ENCODE data around the gene YPEL1. TPM values are rescaled to one million over a fixed set of nuclear protein-coding genes. Genes with fewer than 3 reads are reported as not detected.

YPEL1 gene
- total and polyA plus RNA-seq, 11 donors, result 2.5 to 10.0 (median 7.3) TPM

DNA sequence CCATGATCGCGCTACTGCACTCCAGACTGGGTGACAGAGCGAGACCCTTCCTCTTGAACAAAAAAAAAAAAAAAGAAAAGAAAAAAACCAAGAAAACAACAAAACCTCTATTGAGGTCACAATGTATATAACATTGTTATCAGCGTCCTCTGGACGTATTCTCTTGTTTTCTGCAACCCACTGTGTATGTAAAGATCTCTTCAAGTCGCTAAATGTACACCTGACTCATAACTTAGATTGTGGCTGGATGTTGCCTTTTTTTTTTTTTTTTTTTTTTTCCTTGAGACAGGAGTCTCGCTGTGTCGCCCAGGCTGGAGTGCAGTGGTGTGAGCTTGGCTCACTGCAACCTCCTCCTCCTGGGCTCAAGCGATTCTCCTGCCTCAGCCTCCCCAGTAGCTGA lies 1.4 kb upstream of the YPEL1 start:
- DNase-seq, result no peak
- Histone ChIP-seq H3K9me3 (no peaks in the 10 kb centered on the region), H3K27ac (no peak overlapping the region), H3K4me3 (no peak overlapping the region), H3K36me3 (no peaks in the 10 kb centered on the region), H3K4me1 (peaks cover 0 to 18% (median 8%) of the 10 kb centered on the region in 12 donors), H3K27me3 (no peaks in the 10 kb centered on the region)
- 80 to 95% (median 84%) methylated on average over 9 of the region's 9 CpGs for WGBS, 4 donors
- intact Hi-C loops (cut with DNase I), result loop anchor here in 3 of 10 donors (5.0 to 10.0 kb wide), 4 partner anchors 78 to 168 kb away; partner anchors contain the start of gene MAPK1 (in 2 of the 3)
- TF ChIP-seq POLR2A (IDR thresholded peaks at IDR 0.05), result no peak
- TF ChIP-seq, protein P1, sequence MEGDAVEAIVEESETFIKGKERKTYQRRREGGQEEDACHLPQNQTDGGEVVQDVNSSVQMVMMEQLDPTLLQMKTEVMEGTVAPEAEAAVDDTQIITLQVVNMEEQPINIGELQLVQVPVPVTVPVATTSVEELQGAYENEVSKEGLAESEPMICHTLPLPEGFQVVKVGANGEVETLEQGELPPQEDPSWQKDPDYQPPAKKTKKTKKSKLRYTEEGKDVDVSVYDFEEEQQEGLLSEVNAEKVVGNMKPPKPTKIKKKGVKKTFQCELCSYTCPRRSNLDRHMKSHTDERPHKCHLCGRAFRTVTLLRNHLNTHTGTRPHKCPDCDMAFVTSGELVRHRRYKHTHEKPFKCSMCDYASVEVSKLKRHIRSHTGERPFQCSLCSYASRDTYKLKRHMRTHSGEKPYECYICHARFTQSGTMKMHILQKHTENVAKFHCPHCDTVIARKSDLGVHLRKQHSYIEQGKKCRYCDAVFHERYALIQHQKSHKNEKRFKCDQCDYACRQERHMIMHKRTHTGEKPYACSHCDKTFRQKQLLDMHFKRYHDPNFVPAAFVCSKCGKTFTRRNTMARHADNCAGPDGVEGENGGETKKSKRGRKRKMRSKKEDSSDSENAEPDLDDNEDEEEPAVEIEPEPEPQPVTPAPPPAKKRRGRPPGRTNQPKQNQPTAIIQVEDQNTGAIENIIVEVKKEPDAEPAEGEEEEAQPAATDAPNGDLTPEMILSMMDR (IDR thresholded peaks at IDR 0.05), result no peak
- no peak for ATAC-seq

DNA sequence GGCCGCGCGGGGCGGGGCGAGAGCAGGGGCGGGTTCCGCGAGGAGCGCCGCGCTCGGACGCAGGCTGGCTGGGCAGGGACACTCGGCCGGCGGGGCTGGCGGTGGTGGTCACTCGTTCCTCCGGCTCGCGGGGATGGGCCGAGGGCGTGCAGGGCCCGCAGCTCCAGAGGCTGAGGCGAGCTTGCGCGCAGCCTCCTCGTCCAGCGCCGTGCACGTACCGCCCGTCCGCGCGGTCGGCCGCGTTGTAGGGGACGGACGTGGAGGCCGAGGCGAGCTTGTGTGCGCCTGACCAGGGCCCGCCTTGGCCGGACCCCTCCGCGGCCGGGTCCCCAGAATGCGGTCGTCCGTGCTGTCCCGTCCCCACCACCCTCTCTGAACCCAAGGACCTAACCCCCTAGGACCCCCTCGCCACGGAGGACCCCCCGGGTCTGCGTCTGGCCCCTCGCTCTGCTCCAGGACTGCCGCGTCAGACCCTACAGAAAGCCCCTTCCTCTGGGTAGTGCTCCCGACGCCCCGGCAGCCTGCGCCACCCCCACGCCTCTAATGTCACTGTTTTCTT lies 569 bp upstream of the YPEL1 start:
- Histone ChIP-seq H3K9me3 (no peaks in the 10 kb centered on the region), H3K27ac (peak overlapping the region in 8 of 12 donors; percentile 8 to 87 (median 40)), H3K36me3 (no peaks in the 10 kb centered on the region), H3K4me3 (peak overlapping the region in 11 of 12 donors; percentile 42 to 87 (median 61)), H3K4me1 (peaks cover 0 to 18% (median 8%) of the 10 kb centered on the region in 12 donors), H3K27me3 (no peaks in the 10 kb centered on the region)
- intact Hi-C loops (cut with DNase I), result loop anchor here in 3 of 10 donors (5.0 to 10.0 kb wide), 4 partner anchors 79 to 169 kb away; partner anchors contain the start of gene MAPK1 (in 2 of the 3)
- ATAC-seq (peak in 1 of 4 donors; percentile 45), DNase-seq (no peak)
- WGBS, 4 donors, result 6 to 41% (median 9%) methylated on average over 12 to 65 of the region's 65 CpGs
- no peak for TF ChIP-seq POLR2A (IDR thresholded peaks at IDR 0.05)
- TF ChIP-seq, protein P1 (IDR thresholded peaks at IDR 0.05), result no peak

DNA sequence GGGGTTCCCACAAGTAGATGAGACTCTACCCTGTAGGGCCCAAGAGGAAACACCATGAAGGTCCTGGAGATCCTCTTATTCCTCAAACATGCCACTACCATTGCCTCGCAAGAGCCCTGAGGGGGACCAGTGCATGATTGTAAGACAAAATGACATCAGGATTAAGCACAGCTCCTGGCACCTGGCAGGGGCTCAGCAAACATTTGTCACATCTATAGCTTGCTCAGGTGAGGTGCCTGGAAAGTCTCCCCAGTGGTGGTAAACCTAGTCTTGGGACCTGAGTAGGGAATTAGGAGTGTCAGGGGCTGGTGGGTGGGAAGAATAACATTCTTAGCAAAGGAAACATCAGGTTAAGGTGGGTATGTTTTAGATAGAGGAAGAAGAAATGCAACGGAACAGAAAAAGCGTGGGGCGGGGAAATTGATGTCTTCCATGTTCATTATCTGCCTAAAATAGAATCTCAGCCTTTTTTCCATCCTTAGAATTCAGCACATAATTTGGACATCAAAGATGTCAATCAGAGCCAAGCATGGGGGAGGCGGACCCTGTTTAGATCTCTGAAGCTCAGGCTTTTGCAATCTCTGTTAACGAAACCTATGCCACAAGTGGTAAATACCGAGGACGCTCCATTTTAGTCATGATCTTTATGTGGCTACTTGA lies 924 bp downstream of the YPEL1 start:
- no peaks in the 10 kb centered on the region for H3K27me3 ChIP-seq
- peak overlapping the region in 10 of 12 donors; percentile 65 to 85 (median 74) for H3K27ac ChIP-seq
- DNase-seq (no peak), ATAC-seq (no peak)
- peaks cover 0 to 18% (median 8%) of the 10 kb centered on the region in 12 donors for H3K4me1 ChIP-seq
- no peaks in the 10 kb centered on the region for H3K36me3 ChIP-seq
- WGBS, 4 donors, result 14 to 19% (median 16%) methylated on average over 8 of the region's 8 CpGs
- intact Hi-C loops (cut with DNase I), result loop anchor here in 5 of 10 donors (1.0 to 10.0 kb wide), 7 partner anchors 80 to 204 kb away; partner anchors contain the start of gene MAPK1 (in 3 of the 5)
- no peaks in the 10 kb centered on the region for H3K9me3 ChIP-seq
- peak overlapping the region; percentile 41 to 87 (median 68) for H3K4me3 ChIP-seq
- no peak for TF ChIP-seq POLR2A (IDR thresholded peaks at IDR 0.05)
- TF ChIP-seq, protein P1 (IDR thresholded peaks at IDR 0.05), result no peak

DNA sequence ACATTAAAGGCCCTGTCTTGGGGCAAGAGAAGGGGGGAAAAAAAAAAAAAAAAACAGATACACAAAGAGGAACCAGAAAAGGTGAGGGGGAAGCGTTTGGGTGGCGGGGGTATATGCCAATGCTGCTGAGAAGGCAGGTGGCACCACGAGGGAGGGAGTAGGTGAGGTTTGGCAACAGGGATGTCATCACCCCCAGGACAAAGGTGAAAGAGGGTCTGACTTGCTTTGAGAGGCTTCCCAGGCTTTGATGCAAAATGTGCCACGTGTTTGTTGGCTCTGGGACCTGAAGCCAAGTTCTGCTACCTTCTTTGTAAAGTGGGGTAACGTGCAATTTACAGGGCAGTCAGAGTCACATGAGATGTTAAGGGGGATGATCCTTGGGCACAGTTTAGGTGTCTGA lies 4.1 kb downstream of the YPEL1 start:
- no peaks in the 10 kb centered on the region for H3K36me3 ChIP-seq
- no peak for ATAC-seq
- DNase-seq, result no peak
- H3K27me3 ChIP-seq, result no peaks in the 10 kb centered on the region
- intact Hi-C loops (cut with DNase I), result loop anchor here in 2 of 10 donors (10.0 kb wide), 3 partner anchors 83 to 173 kb away; partner anchors contain the start of gene MAPK1 (in 1 of the 2)
- no peak overlapping the region for H3K27ac ChIP-seq
- H3K4me3 ChIP-seq, result no peak overlapping the region
- TF ChIP-seq, protein P1 (IDR thresholded peaks at IDR 0.05), result no peak
- no peak for TF ChIP-seq POLR2A (IDR thresholded peaks at IDR 0.05)
- H3K4me1 ChIP-seq, result peaks cover 0 to 18% (median 8%) of the 10 kb centered on the region in 12 donors
- WGBS, 4 donors, result 88 to 92% (median 90%) methylated on average over 5 of the region's 5 CpGs
- H3K9me3 ChIP-seq, result no peaks in the 10 kb centered on the region

Measured in heart left ventricle (tissue), 16 donors.